Measurements from ENCODE around the gene LYRM2. TPM values are rescaled to one million over a fixed set of nuclear protein-coding genes. Genes with fewer than 3 reads are reported as not detected.
A peak's percentile ranks its signal among the peaks of the same experiment; 100 is the strongest.

LYRM2 gene
- total RNA-seq, 1 donor from 2014 or later, result 19.3 TPM

DNA sequence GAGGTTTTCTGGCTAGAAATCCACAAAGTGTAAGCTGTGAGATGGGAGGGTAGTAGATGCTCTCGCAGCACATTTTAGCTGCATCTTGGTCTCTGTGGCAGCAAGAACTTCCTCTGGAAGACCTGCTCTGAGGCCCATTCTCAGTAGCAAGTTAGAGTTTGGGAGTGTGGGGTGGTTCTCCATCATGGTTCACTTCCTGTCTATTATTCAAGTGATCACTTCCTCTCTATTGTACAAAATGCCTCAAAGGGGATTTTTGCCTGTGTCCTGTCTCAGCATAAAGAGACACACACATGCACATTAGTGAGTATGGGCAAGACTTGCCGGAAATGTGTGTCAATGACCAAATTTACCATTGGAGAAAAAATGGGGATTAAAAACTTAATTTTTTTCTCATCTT lies 42.5 kb downstream of the LYRM2 start:
- no peak for DNase-seq (ENCODE audit: low spot score)

DNA sequence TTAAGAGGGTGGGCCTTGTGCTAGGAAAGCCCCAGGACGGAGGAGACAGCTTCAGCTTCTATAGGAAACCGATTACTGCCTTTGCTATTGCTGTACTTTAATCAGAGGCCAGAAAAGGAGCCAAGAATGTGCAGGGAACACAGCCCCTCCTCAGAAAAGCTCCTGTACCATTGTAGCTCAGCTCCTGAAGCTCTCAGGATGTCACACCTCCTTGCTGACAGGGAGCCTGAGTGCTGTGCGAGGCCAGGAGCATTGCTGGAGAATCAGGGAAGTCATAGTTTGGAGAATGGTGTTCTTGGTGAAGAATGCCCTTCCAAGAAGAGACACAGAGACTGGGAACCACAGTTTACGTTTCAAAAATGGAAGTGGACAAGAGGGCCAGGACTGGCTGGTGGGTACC lies 46.8 kb downstream of the LYRM2 start:
- no peak for DNase-seq (ENCODE audit: low spot score)

DNA sequence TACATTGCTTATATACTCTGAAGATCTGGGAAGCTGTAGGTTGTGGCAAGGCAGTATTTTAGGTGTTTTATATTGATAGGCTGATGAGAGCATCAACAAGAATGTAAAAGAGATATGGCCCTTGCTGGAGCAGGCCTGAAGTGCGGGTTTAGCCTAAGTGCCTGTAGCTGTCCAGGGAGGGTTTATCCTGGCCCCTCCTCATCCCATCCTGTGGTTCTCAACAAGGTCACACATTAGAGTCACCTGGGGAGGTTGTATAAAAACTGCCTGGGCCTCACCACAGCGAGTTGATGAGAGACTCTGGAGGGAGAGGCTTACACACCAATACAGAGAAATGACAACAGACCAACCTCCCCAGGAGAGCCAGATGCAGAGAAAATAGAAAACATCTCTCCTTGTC lies 48.4 kb downstream of the LYRM2 start:
- DNase-seq (ENCODE audit: low spot score), result no peak

DNA sequence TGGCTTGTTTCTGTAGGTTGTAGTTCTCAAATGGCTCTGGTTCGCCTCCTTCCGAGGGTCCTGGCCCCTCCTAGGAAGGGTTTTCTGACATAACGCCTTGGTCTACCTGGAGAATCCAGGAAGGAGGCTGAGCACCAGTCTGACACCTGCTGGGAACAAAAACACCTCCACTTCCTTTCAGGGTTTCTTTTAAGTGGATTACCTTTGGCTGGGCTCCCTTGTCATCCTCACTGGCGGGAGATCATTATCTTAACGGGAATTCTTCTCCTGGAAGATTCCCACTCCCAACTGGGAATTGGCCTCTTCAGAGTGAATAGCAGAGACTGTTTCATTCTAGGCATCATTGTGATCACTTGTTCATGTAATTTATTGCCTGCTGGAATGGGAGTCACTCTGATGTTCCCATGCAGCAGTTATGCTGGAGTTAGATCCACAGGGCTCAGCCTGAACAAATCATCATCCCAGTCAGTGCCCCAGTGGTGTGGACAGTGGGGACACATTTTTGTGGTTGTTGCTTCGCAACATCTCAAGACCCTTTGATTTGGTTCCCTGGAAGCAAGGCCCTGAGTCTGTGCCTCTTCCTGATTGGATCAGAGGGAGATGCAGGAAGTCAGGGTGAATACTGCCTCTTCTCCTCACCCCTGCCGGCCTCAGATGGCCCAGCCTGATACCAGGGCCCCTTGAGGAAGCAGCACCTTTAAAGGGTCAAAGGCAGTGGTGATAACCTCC lies 49.1 kb downstream of the LYRM2 start:
- DNase-seq (ENCODE audit: low spot score), result no peak

DNA sequence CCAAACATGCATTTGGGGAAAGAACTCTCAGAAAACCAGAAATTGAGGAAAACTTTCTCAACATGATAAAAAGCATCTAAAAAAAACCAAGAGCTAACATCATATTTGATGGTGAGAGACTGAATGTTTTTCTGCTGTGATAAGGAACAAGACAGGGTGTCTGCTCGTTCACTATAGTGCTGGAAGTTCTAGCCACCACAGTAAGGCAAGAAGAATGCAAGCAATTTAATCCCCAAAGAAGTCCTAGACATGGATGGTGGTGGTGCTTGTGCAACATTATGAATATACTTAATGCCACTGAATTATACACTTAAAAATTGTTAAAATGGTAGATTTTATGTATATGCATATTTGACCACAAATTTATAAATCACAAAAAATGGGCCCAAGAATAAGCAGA lies 53.4 kb downstream of the LYRM2 start:
- peak; percentile 54 for DNase-seq (ENCODE audit: low spot score)

DNA sequence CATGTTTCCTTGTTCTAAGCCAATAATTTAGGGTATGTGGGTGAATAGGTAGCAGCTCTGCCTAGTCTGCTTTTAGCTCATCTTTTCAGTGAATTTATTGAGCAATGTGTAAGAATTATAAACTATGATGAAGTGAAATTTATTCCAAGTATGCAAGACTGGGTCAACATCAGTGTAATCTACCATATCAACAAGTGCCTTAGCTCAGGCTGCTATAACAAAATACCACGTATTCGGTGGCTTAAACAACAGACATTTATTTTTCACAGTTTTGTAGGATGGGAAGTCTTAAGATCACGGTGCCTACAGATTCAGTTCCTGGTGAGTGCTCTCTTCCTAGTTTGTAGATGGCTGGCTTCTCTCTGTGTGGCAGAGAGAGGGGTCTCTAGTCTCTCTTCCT lies 54.0 kb downstream of the LYRM2 start:
- no peak for DNase-seq (ENCODE audit: low spot score)

DNA sequence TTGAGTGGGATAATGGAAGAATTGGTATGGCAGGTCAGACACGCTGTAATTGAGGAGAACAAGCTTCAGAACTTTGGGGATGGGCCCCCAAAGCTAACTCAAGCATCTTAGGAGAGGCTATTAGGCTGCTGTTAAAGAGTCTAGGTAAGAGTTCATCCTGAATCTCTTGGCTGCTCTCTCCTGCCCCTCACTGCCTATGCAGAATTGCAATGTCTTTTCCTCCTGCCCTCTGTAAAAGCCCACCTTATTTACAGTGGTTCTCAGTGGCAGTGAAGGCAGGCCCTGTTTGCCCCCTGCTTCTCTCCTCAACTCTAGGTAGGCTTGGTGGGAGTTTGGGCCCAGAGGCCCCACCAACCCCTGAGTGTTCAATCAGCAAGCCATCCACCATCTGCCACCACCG lies 55.0 kb downstream of the LYRM2 start:
- no peak for DNase-seq (ENCODE audit: low spot score)

DNA sequence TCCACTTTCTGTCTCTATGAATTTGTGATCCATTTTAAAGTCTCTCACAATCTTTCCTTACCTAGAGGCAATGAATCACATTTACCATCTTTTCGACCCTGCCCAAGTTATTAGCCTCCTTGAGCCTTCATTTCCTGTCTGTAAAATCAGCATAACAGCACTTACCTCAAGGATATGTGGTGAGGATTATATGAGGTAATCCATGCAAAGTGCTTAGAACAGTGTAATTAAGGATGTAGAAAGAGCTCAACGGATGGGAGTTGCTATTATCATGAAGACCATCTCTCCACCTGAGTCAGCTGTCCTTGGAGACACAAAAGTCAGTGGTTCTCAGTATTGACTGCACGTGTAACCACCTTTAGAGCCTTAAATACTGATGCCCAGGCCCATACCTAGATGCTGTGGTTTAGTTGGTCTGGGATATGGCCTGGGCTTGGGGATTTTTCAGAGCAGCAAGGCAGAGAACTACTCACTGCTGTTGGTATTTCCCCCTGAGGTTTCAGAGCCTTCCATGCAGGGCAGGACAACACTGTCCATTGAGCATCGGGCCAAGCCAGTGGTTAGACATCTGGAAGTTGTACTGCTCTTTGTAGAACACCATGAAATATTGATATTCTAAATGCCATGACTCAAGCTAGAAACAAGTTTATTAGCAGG lies 55.8 kb downstream of the LYRM2 start:
- no peak for DNase-seq (ENCODE audit: low spot score)

DNA sequence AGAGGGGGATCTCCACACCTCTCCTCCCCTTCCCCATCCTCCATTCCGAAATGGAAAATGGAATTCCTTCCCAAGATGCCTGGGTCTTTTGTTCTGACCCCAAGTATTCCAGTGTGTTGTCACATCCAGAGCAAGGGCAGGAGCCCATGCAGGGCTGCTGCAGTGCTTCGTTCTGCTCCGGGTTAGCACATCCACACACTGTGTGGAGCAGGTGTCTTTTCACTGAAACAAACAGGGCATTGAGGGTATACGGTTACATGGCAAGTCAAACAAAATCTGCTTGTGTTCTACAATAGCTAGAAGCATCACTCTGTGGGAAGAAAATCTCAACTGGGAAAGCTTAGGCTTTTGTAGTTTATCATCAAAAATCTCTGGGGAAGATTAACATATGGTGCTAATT lies 56.9 kb downstream of the LYRM2 start:
- no peak for DNase-seq (ENCODE audit: low spot score)

DNA sequence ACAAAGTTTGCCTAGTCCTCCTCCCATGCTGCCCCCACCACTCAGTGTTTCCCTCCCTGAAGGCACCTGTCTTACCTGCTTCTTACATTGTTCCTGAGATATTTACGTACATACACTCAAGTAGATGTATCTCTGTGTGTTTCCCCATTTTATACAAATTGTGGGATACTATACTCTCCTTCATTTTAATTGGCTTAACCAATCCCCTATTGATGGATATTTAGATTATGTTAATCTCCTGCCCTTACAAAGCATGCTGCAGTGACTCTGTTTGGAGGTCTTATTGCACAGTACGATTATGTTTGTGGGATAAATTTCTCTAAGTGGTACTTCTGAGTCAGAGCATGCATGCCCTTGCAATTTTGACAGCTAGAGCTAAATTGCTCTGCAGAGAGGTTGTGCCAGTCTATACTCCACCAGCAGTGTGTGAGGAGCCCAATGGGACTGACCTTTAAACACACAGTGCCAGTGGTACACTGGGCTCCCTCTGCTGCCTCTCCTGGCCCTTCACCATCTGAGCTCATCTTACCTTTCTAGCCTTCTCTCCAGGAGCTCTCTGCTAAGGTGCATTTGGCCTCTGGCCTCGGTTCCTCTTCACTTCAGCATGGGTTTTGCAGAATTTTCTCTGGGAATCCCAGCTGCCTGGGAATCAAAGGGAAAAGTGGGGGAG lies 57.4 kb downstream of the LYRM2 start:
- no peak for DNase-seq (ENCODE audit: low spot score)

DNA sequence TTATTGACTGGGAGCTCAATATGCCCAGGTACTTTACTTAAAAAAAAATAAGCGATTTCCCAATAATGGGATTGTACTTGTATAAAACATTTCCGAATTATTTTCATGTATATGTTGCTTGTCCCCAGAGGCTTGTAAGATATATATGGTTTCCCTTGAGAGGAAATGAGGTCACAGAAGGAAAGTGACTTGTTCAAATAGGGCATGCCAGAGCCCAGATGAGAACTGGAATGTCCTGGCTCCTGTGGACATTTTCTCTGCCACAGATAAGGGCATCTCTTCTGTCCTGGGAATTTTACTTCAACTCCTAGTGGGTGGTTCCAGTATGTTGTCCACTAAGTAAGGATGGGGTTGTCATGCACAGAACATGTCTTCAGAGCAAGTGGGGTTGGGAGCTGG lies 63.0 kb downstream of the LYRM2 start:
- peak; percentile 47 for DNase-seq (ENCODE audit: low spot score)

DNA sequence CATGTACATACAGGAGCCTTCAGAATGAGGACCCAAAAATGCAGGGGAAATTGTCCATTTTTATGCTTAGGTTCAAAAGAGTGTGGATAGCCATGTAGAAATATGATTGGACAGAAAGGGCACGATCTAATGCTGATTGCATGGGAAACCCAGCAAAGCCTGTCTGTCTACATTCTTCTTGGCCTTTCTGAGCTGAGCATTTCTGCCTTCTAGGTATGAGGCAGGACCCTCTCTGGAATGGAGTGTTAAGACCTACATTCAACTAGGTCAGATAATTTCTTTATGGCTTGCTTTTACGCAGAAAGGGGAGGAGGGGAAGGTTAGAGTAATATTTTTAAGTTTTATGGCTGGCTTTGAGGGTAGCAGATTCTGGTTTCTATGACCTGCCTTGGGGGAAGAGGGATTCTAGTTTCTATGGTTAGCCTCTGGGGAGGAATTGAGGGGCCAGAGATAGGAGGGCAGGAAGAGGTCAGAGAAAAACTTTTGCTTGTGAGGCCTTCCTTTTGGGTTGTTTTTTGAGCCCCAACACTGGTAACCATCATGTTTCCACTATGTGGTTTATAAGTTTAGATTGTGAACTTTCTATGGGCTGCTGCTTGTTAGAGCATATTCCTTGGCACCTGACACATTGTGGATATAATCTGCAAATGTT lies 63.5 kb downstream of the LYRM2 start:
- DNase-seq (ENCODE audit: low spot score), result peak; percentile 74

DNA sequence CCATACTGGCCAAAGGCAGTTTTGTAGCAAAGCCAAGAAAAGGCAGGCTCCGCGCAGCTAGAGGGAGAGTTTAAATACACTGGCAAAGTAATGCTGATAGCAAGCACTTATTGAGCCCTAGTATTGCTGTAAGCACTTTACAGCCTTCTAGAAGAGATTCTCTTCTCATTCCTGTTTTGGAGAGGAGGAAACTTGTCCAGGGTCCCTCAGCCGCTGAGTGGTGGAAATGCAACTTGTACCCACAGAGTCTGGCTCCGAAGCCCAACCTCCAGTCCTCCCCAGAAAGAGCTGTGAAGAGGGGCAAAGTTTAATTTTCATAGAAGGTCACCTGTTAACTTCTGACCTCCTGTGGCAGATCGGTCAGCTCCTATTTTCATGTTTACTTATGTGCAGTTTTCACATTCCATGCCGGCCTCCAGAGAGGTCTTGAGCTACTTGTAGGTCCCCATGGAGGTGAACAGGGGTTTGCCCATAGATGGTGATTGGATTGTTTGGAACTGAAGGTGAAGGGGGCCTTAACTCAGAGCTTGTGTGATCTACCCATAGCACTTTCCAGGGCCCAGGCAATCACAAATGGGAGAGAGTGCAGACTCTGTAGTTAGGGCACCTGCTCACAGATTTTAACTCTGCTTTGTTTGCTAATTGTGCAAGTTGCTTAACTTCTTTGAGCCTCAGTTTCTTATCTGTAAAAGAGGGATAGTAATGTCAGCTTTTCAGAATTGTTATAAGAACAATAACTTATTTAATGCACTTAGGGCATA lies 70.7 kb downstream of the LYRM2 start:
- peak; percentile 69 for DNase-seq (ENCODE audit: low spot score)

DNA sequence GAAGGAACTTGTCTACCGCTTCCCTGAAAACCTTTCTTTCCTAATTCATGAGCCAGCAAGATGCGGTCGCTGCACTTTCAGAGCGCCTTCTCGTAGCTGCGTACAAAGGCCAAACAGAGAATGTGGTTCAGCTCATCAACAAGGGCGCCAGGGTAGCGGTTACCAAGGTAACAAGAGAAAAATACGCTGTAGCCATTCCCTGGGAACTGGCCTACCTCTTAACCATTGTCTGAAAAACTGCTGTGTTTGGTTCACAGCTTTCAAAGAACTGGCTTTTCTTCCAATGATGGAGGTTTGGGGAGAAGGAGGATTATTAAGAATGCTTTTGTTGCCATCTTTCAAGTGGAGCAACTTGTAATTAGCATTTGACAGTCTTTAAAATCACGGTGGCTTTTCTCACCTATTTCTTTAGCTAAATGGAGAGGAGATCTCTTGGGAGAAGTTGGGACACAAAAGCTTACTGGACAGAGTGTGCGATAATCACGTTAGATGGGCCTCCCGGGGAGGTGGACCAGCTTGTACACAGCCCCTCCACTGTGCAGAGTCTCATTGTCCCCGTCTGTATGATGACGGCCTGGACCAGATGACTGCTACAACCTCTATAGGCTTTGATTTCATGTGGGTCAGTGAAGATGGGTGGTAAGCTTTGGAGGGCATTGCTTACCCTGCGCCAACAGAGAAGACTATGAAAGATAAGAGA lies 71.5 kb downstream of the LYRM2 start:
- DNase-seq (ENCODE audit: low spot score), result no peak

DNA sequence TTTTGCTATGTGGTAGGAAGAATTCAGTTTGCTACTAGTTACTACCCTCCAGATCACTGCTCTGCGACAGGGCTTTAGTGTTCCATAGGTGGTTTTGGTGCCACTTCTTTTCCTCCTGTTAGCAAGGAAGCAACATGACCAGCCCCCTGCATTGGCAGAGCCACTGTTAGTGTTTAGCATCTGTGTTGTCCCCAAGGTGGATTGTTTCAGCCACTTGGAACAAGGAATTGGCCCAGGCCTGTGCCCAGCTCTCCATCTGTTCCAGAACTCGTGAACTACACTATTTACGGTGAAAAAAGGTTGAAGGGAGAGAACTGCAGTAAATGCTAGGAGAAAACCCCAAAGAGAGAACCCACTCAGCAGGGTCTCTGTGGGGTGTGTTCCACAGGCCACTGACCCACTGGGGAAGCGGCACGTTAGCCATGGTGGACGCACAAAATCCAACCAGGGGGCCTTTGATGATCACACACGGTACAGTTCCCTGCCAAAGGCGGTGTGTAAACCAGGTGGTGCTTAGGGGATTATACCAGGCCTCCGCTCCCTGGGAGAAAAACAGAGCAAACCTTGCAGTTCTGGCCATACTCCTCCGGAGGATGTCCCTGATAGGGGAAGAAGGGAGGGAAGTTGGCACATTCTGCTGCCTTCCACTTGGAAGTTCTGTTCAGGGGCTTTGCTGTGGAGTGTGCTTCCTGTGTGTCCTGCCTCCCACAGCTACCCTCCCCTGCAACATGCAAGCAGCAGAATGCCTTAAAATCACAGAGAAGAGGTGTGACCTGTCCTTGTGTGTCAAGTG lies 72.3 kb downstream of the LYRM2 start:
- no peak for DNase-seq (ENCODE audit: low spot score)

DNA sequence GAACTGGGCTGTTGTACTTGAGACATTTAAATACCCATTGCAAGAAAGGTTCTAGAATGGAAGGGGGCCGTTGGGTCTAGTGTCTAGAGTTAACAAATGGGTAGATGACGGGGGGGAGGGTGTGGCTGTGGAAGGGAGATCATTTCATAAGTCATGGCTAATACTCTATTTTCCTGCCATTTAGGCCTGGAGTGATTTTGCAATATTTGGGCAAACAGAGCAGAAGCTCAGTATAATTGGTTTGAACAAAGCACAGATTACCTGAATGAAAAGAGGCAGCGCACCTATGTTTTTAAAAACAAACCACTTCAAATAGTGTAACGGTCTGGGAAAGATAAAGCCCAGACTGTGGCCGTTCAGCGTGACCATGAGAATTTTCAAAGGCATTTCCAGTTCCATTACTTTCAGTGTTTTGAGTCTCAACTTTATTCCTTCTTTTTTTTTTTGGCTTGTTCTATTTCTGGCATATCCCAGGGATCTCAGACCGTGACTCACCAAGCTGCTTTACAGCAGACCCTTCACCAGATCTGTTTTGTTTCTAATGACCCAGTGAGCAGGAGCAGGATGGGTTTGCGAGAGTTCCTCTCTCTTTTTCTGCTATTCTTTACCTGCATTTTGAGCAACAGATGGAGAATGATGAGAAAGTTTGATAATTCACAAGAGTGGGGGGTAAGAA lies 73.7 kb downstream of the LYRM2 start:
- peak; percentile 95 for DNase-seq (ENCODE audit: low spot score)

DNA sequence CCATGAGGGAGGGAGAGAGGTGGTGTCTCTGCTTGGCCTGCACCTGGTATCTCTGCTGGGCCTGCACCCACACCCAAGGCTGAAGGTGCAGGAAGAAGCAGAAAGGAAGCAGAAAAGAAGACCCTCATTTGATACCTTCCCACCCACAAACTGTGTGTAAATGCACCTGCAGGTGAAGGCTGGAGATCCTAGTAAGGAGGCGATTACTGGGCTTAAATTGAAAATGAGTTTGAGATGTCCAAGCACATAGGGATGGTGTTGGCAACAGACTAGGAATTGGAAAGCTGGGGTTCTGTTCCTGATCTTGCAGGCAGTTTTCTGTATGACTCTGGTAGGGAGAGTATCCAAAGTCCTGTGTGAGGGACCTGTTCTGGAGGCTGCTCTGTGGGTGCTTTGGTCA lies 74.7 kb downstream of the LYRM2 start:
- no peak for DNase-seq (ENCODE audit: low spot score)

DNA sequence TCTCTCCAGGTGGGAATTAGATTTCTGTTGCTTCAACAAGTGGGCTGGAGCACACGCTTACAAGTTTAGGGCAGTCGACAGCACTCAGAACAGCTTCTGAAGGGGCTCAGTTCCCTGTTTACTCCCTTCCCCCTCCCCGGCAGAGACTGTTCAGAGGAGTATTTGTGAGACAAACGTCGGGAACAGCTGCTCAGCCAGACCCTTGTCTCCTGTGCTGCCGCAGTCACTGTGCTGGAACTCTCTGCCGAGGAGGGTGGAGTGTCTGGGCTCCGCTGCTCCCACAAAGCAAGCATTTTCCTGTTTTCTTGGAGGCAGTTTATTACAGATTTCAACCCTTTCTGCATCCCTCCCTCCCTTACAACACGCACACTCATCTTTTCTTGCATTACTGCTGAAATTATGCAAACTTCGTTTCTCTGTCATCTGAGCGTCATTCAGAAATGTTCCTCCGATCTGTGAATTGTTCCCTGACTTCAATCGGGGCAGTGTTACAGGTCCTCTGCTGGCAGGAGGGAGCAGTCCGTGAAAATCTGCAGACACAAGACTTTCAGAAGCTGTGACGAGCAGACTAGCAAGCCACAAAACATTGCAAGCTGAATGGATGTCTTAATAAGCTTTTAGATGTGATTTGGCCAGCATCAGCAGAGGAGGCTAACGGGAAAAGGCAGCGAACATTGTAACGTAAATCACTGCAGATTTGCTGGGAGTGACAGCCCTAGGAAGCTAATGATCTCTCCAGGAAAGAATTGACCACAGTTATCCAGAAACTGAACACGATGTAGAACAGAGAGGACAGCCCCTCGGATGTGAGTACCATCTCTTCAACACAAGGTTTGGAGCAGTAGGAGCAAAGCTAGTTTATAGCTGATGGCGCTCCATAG lies 76.2 kb downstream of the LYRM2 start:
- DNase-seq (ENCODE audit: low spot score), result peak; percentile 61

DNA sequence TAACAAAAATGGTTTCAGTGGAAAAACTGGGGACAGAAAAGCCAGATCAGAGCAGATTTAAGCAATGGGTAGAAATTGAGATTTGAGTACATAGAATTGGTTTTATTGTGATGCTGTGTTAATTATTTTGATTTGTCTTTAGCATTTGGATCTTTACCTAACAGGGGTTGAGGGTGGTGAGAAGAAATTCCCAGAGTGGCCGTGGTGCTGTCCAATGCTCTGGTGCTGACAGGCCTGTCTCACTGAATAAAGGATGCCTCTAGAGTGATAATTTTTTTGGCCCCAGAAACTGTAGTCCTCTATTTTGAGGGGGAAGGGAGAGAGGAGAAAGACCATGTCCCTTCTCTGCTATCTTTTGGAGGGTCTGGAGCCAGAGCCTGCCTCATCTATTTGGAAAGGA lies 79.1 kb downstream of the LYRM2 start:
- no peak for DNase-seq (ENCODE audit: low spot score)

All from umbilical cord (tissue), 2 donors.